Neural crest cell (in vitro differentiated cells): ENCODE data around the gene CCDC92. TPM values are rescaled to one million over a fixed set of nuclear protein-coding genes. Genes with fewer than 3 reads are reported as not detected.
"Not testable (repeated sequence)": the region's sequence is repeated elsewhere in the genome, so short reads cannot be mapped to it uniquely, and the experiment has no call there.

ENCODE experiments used
- DNase-seq: peaks from one replicate; pipeline ENCODE4 v3.0.0; 2021; ENCODE audit warnings: low read depth, mixed read lengths, low spot score
- H3K27ac Mint-ChIP-seq: one replicate; pipeline ENCODE4 v1.8.0; 2021; ENCODE audit warnings: mild to moderate bottlenecking, mixed read lengths; ENCODE audit not compliant: unreplicated experiment
- H3K27me3 Mint-ChIP-seq: 2 replicates; pipeline ENCODE4 v1.8.0; 2021; ENCODE audit warnings: low read depth, mild to moderate bottlenecking, mixed read lengths
- H3K36me3 Mint-ChIP-seq: 2 replicates; pipeline ENCODE4 v1.8.0; 2021; ENCODE audit warnings: low read depth, mild to moderate bottlenecking, mixed read lengths
- H3K4me1 Mint-ChIP-seq: 2 replicates; pipeline ENCODE4 v1.8.0; 2021; ENCODE audit warnings: mixed read lengths
- H3K4me3 Mint-ChIP-seq: one replicate; pipeline ENCODE4 v1.8.0; 2021; ENCODE audit warnings: mild to moderate bottlenecking, mixed read lengths
- H3K9me3 Mint-ChIP-seq: 2 replicates; pipeline ENCODE4 v1.8.0; 2021; ENCODE audit warnings: mixed read lengths
- total RNA-seq: library from RNA; stranded (reverse); gene quantifications from 2 replicates; pipeline ENCODE4 v1.2.1, GENCODE V29; 2021
- TF ChIP-seq, protein P1 (sequence below): fragments of 200-600 bp; sonication (generic); conservative IDR thresholded peaks from 2 replicates; pipeline ENCODE4 v1.5.0; 2021; ENCODE audit warnings: antibody characterized with exemption, mild to moderate bottlenecking

The CCDC92 gene
- total RNA-seq, 1 donor from 2014 or later: 33.5 TPM

DNA sequence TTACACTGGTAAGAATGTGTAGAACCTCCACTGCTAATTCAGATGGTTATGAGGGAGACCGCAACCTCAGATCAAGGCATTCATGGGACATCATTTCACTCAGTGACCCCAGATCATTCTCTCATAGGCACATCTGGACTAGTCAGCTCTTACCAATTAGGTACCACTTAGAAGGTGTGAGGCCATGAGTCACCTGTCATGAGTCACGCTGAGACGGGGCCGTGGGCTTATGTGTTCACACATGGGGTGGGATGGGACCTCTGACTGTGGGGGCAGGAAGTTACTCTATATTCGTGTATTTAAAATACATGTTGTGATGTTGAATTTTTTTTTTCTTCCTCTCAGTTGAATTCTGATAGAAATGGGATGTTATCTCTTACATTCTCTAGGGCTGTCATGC, 55.9 kb downstream of the CCDC92 start:
- Mint-ChIP-seq H3K27ac (no peak overlapping the region), H3K9me3 (peaks cover 4% of the 10 kb centered on the region), H3K27me3 (peaks cover 21% of the 10 kb centered on the region), H3K4me3 (no peak overlapping the region), H3K4me1 (peaks cover 12% of the 10 kb centered on the region), H3K36me3 (peaks cover 4% of the 10 kb centered on the region)
- TF ChIP-seq, protein P1, sequence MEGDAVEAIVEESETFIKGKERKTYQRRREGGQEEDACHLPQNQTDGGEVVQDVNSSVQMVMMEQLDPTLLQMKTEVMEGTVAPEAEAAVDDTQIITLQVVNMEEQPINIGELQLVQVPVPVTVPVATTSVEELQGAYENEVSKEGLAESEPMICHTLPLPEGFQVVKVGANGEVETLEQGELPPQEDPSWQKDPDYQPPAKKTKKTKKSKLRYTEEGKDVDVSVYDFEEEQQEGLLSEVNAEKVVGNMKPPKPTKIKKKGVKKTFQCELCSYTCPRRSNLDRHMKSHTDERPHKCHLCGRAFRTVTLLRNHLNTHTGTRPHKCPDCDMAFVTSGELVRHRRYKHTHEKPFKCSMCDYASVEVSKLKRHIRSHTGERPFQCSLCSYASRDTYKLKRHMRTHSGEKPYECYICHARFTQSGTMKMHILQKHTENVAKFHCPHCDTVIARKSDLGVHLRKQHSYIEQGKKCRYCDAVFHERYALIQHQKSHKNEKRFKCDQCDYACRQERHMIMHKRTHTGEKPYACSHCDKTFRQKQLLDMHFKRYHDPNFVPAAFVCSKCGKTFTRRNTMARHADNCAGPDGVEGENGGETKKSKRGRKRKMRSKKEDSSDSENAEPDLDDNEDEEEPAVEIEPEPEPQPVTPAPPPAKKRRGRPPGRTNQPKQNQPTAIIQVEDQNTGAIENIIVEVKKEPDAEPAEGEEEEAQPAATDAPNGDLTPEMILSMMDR: no peak
- DNase-seq: no peak

DNA sequence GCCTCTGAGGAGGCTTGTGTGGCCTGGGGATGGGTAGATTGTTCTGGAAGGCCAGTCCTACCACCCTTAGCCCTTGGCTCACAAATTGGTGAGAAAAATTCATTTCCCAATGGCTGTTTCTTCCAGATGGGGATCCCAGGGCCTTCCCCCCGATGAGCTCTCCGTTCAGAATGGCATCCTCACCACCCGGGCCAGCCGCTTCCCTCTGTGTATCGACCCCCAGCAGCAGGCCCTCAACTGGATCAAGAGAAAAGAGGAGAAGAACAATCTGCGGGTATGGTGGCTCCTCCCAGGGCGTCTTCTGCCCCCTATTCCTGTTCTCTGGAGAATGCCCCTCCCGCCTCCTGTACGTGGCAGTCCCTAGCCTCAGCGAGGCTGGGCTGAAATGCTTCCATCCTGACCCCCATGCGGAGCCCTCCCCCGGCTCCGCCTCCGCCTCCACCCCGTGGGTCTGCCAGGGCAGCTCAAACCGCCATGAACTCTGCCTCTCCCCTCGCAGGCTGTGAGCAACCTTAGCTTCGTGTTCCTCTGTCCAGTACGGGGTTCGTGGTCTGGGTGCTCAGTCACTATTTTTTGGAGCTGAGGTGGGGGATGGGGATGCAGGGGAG, 57.8 kb downstream of the CCDC92 start:
- DNase-seq: no peak
- no peak overlapping the region for H3K27ac Mint-ChIP-seq

DNA sequence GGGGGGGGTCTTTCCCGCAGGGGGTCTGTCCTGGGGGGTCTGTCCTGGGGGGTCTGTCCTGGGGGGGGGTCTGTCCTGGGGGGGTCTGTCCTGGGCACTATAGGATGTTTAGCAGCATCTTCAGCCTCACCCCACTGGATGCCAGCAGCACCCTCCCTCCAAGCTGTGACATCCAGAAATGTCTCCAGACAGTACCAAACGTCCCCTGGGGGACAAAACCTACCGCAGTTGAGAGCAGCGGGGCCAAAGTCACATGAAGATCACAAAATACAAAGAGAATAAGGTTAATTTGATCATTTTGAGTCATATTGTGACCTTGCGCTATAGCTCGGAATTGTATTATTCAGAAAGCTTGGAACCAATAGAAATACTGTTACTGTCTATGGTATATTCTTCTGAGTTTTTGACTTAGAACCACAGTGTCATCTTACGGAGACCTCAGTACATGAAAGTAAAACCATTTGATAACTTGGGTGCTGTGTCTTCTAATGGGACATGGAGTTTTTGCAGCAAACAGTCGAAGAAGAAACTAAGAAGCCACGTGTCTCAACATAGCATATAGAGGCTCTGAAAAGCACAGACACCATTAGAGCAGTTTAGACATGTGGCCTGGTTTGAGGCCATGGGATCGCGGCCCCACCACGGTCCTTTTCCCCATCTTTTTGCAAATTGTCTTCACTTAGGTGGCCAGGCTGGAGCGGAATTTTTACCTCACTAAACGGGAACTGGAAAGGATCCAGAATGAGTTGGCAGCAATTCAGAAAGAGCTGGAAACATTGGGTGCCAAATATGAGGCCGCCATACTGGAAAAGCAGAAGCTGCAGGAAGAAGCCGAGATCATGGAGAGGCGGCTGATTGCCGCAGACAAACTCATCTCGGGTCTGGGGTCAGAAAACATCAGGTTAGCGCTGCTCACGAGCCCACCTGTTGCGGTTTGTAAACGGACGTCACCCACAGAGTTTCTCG, 59.9 kb downstream of the CCDC92 start:
- Mint-ChIP-seq H3K36me3 (peaks cover 12% of the 10 kb centered on the region), H3K9me3 (peaks cover 4% of the 10 kb centered on the region), H3K4me1 (peaks cover 30% of the 10 kb centered on the region), H3K27ac (no peak overlapping the region), H3K4me3 (peak overlapping the region; percentile 88), H3K27me3 (peaks cover 36% of the 10 kb centered on the region)
- TF ChIP-seq, protein P1: no peak
- DNase-seq: no peak

More for the DNA sequence above, 57.8 kb downstream of the CCDC92 start:
- peaks cover 4% of the 10 kb centered on the region for H3K9me3 Mint-ChIP-seq
- TF ChIP-seq, protein P1: no peak
- peak overlapping the region; percentile 43 for H3K4me3 Mint-ChIP-seq
- H3K27me3 Mint-ChIP-seq: peaks cover 34% of the 10 kb centered on the region
- peaks cover 20% of the 10 kb centered on the region for H3K4me1 Mint-ChIP-seq
- peaks cover 12% of the 10 kb centered on the region for H3K36me3 Mint-ChIP-seq

DNA sequence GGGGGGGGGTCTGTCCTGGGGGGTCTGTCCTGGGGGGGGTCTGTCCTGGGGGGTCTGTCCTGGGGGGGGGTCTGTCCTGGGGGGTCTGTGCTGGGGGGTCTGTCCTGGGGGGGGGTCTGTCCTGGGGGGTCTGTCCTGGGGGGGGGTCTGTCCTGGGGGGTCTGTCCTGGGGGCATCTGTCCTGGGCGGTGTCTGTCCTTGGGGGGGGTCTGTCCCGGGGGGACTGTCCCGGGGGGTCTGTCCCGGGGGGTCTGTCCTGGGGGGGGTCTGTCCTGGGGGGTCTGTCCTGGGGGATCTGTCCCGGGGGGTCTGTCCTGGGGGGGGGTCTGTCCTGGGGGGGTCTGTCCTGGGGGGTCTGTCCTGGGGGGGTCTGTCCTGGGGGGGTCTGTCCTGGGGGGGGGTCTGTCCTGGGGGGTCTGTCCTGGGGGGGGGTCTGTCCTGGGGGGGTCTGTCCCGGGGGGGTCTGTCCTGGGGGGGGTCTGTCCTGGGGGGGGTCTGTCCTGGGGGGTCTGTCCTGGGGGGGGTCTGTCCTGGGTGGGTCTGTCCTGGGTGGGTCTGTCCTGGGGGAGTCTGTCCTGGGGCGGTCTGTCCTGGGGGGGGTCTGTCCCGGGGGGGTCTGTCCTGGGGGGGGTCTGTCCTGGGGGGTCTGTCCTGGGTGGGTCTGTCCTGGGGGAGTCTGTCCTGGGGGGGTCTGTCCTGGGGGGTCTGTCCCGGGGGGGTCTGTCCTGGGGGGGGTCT, 60.8 kb downstream of the CCDC92 start:
- H3K4me1 Mint-ChIP-seq: peaks cover 38% of the 10 kb centered on the region
- not testable (repeated sequence) for H3K4me3 Mint-ChIP-seq, H3K27ac Mint-ChIP-seq, H3K9me3 Mint-ChIP-seq, DNase-seq
- H3K36me3 Mint-ChIP-seq: peaks cover 12% of the 10 kb centered on the region
- peaks cover 38% of the 10 kb centered on the region for H3K27me3 Mint-ChIP-seq

DNA sequence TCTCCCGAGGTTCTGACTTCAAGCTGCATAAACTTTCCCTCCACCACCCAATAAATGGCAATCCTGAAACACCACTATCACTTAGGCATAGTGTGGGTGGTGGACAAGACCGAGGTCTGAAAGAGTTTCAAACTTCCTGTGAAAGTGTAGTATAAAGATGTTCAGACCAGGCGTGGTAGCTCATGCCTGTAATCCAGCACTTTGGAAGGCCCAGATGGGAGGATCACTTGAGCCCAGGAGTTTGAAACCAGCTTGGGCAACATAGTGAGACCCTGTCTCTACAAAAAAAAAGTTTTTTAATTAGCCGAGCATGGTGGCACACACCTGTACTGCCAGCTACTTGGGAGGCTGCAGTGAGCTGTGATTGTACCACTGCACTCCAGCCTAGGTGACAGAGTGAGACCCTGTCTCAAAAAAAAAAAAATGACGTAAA, 61.9 kb downstream of the CCDC92 start:
- TF ChIP-seq, protein P1: no peak
- peaks cover 12% of the 10 kb centered on the region for H3K36me3 Mint-ChIP-seq
- H3K4me3 Mint-ChIP-seq: peak overlapping the region; percentile 84
- no peak for DNase-seq
- H3K27me3 Mint-ChIP-seq: peaks cover 35% of the 10 kb centered on the region
- H3K4me1 Mint-ChIP-seq: peaks cover 42% of the 10 kb centered on the region
- H3K27ac Mint-ChIP-seq: peak overlapping the region; percentile 31
- H3K9me3 Mint-ChIP-seq: peaks cover 4% of the 10 kb centered on the region
